Activated T-cell treated with anti-CD3 and anti-CD28 coated beads for 1 hour (primary cell): Measurements from ENCODE around the gene TECR.
"Not testable (repeated sequence)": the region's sequence is repeated elsewhere in the genome, so short reads cannot be mapped to it uniquely, and the experiment has no call there.

Experiments
- DNase-seq: peaks from one replicate; pipeline ENCODE4 v3.0.0-alpha.2; 2020; ENCODE audit warnings: low read depth

TECR gene

DNA sequence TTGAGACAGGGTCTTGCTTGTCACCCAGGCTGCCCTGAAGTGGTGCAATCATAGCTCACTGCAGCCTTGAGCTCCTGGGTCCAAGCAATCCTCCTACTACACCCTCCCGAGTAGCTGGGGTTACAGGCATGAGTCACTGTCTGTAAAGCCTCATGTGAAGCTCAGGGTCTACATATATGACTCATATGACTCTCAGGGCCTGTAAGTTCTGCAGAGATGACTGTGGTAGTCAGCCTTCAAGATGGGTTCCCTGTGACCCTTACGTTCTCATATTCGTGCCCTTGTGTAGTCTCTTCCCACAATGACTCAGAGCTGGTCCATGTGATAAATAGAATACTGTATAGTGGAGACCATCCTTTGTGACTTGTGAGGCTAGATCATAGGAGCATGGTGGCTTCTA, 55.8 kb downstream of the TECR start:
- not testable (repeated sequence) for DNase-seq

- DNase-seq, result not testable (repeated sequence)
These were observed 60.0 kb downstream of the TECR start for GRCh38 chr19:14589433-14589832.

GRCh38 chr19:14595558-14595957, 66.2 kb downstream of the TECR start:
- no peak for DNase-seq

- no peak for DNase-seq
These were observed 70.3 kb downstream of the TECR start for GRCh38 chr19:14599548-14600147.

- DNase-seq, result no peak
These were observed 74.6 kb downstream of the TECR start for GRCh38 chr19:14603990-14604387.

DNA sequence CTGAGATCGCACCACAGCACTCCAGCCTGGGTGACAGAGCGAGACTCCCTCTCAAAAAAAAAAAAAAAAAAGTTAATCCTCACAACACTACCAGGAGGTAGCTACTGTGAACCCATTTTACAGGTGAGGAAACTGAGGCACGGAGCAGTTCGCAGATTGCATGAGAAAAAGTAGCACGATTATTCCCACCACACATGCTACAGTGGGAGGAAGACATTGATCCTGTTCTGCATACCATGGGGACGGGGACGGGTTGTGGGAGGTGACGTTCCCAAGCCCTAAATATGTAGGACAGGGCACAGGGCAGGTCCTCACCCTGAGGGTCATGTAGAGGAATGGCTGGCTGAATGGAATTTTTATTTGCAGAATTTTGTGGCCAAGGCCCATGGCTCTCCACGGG, 77.2 kb downstream of the TECR start:
- DNase-seq, result no peak

DNA sequence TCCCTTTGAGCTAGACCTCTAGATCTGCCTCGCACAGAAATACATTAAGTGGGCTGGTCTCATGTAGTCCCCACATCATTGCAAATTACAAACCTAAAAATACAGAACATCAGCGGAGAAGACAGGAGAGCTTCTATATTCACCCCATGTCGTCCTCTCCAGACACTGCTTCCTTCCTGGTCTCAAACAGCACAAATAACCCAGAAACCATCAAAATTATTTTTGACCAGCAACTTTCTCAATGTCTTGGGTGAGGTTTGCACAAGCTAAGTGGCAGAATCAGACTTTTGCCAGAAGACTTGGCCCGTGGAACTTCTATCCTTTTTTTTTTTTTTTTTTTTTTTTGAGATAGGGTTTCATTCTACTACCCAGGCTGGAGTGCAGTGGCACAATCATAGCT, 81.7 kb downstream of the TECR start:
- no peak for DNase-seq

DNA sequence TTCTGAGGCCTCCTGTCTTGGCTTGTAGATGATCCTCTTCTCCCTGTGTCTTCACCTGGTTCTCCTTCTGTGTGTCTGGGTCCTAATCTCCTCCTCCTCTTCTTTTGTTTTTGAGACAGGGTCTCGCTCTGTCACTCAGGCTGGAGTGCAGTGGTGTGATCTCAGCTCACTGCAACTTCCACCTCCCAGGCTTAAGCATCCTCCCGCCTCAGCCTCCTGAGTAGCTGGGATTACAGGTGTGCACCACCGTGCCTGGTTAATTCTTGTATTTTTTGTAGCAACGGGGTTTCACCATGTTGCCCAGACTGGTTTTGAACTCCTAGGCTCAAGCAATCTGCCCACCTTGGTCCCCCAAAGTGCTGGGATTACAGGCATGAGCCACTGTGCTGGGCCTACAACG, 82.8 kb downstream of the TECR start:
- DNase-seq, result not testable (repeated sequence)

DNA sequence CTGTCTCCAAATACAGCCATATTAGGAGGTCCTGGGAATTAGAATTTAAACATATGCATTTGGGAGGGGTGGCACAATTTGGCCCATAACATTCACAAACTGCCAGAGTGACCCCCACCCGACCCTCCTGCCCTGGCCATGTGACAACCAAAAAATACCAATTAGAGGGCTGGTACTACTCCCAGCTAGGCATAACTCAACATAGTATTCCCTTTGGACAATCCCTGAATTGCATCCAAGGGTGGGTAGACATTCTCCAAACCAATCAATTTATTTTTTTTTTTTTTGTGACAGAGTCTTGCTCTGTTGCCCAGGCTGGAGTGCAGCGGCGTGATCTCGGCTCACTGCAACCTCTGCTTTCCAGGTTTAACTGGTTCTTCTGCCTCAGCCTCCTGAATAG, 83.3 kb downstream of the TECR start:
- DNase-seq, result no peak

GRCh38 chr19:14613399-14614098, 84.2 kb downstream of the TECR start:
- not testable (repeated sequence) for DNase-seq

DNA sequence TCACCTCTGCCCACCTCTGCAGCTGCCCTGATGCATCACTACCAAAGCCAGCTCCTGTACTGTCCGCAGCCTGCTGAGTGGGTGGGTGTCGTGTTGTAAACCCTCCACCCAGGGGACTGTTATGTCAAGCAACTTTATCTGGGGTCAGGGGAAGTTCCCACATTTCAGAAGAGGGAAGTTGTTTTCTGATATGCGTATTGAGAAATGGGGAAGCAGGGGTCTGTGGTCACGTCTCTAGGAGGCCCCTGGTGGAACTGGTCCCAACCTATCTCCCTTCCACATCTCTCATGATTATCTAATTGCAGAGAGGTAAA, 84.7 kb downstream of the TECR start:
- no peak for DNase-seq
